Endothelial cell of umbilical vein (primary cell): ENCODE measurements around the gene ELOVL6.

Experiments used
- CTCF ChIP-seq, 2 donors: IDR thresholded peaks; 1 replicate in 1 of 2; 2 replicates in 1 of 2; pipeline ENCODE4 v1.5.1; 2011; ENCODE audit warnings: low read length in 2 of 2, mild to moderate bottlenecking in 2 of 2, moderate library complexity in 2 of 2, control low read depth in 1 of 2, inconsistent platforms in 1 of 2, low read depth in 1 of 2; ENCODE audit not compliant: insufficient read depth in 1 of 2; ENCODE audit errors: extremely low read depth in 1 of 2
- MAX ChIP-seq: IDR thresholded peaks from 2 replicates; pipeline ENCODE4 v1.6.1; 2011; ENCODE audit not compliant: insufficient read depth, insufficient read length
- POLR2A ChIP-seq: IDR thresholded peaks from 2 replicates; pipeline ENCODE4 v1.6.1; 2012; ENCODE audit warnings: low read depth, mild to moderate bottlenecking, control low read depth, low read length

GRCh38 chr4:110096405-110096804, 102.0 kb downstream of the ELOVL6 start:
- no peak for TF ChIP-seq CTCF (IDR thresholded peaks at IDR 0.05; ENCODE audit: extremely low read depth in 1 of 2, insufficient read depth in 1 of 2, low read depth in 1 of 2, low read length in 2 of 2)
- no peak for TF ChIP-seq POLR2A
- TF ChIP-seq MAX: no peak
